GM12878 (cell line): Measurements from ENCODE around the gene TAF11. TPM values are rescaled to one million over a fixed set of nuclear protein-coding genes. Genes with fewer than 3 reads are reported as not detected.

Experiments
- ATAC-seq: fragments of 200-7000 bp; cut with Tn5 transposase; 3 replicates; pipeline ENCODE4 v1.9.1; 2020; ENCODE audit warnings: mild to moderate bottlenecking, moderate library complexity
- BruUV-seq: library from RNA; stranded (reverse); fragments of 400-500 nt; replicated peaks from 2 replicates; lab custom pipeline; 2021; lab: Mats Ljungman, UMichigan
- CTCF ChIA-PET: fragments of 300-600 bp; sonication (Branson Sonifier 250); formaldehyde crosslinking; extraction: SDS; loops from one replicate; lab custom pipeline; 2021; ENCODE audit warnings: inconsistent platforms; lab: Yijun Ruan, JAX
- POLR2A ChIA-PET: fragments of 350-600 bp; formaldehyde crosslinking; extraction: SDS; loops from one replicate; lab custom pipeline; 2021; ENCODE audit warnings: inconsistent platforms; lab: Charles Lee
- RAD21 ChIA-PET: fragments of 300-600 bp; sonication (Branson Sonifier 250); formaldehyde crosslinking; loops from one replicate; lab custom pipeline; 2023; ENCODE audit warnings: antibody characterized with exemption; ENCODE audit not compliant: unreplicated experiment; lab: Charles Lee
- SMC1A ChIA-PET: fragments of 300-600 bp; sonication (Branson Sonifier 250); formaldehyde crosslinking; loops from one replicate; lab custom pipeline; 2023; ENCODE audit not compliant: unreplicated experiment, uncharacterized antibody; lab: Charles Lee
- DNase-seq: peaks from one replicate; pipeline ENCODE4 v3.0.0-alpha.2; 2011; ENCODE audit warnings: low read depth, low spot score
- FAIRE-seq: peaks from 3 replicates; lab custom pipeline; 2011; peaks lifted over from hg19 to GRCh38; lab: Jason Lieb, UNC
- H2AFZ ChIP-seq: 2 replicates; pipeline ENCODE4 v1.6.0; 2011; ENCODE audit warnings: low read depth, low read length, control low read depth; ENCODE audit not compliant: control insufficient read depth
- H3K27ac ChIP-seq: 2 replicates; pipeline ENCODE4 v1.5.1; 2011; ENCODE audit warnings: control low read depth; ENCODE audit not compliant: control insufficient read depth, insufficient read depth
- H3K27me3 ChIP-seq, 2 experiments: replicated peaks in 1 of 2; 2 replicates each; pipeline versions ENCODE4 v1.6.0 to v1.6.1; 2011; ENCODE audit warnings: low read length in 1 of 2; ENCODE audit not compliant: control insufficient read depth in 2 of 2, insufficient read depth in 2 of 2
- H3K36me3 ChIP-seq, 2 experiments: 2 replicates each; pipeline ENCODE4 v1.5.1; 2011; ENCODE audit warnings: low read length in 1 of 2; ENCODE audit not compliant: control insufficient read depth in 2 of 2, insufficient read depth in 2 of 2
- H3K4me1 ChIP-seq: 2 replicates; pipeline ENCODE4 v1.6.1; 2011; ENCODE audit warnings: mild to moderate bottlenecking, low read length, moderate library complexity, mixed read lengths; ENCODE audit not compliant: control insufficient read depth, insufficient read depth
- H3K4me2 ChIP-seq: 2 replicates; pipeline ENCODE4 v1.6.0; 2011; ENCODE audit warnings: control low read depth; ENCODE audit not compliant: control insufficient read depth, insufficient read depth
- H3K4me3 ChIP-seq: fragments of 200-600 bp; sonication (generic); 2 replicates; pipeline ENCODE4 v1.5.1; 2016
- H3K79me2 ChIP-seq: 2 replicates; pipeline ENCODE4 v1.6.0; 2011; ENCODE audit warnings: low read length; ENCODE audit not compliant: control insufficient read depth, insufficient read depth
- H3K9ac ChIP-seq: 2 replicates; pipeline ENCODE4 v1.8.0; 2011; ENCODE audit warnings: low read length, control low read depth, mixed read lengths; ENCODE audit not compliant: control insufficient read depth, insufficient read depth
- H3K9me3 ChIP-seq: replicated peaks from 3 replicates; pipeline ENCODE4 v1.5.1; 2011; ENCODE audit warnings: mild to moderate bottlenecking, low read length; ENCODE audit not compliant: control insufficient read depth, insufficient read depth
- H4K20me1 ChIP-seq: 2 replicates; pipeline ENCODE4 v1.6.0; 2011; ENCODE audit not compliant: control insufficient read depth, insufficient read depth
- CHD1 ChIP-seq: IDR thresholded peaks from 2 replicates; pipeline ENCODE4 v1.6.1; 2012; ENCODE audit warnings: low read depth, low read length, improper control_type of control experiment
- CHD2 ChIP-seq: IDR thresholded peaks from 2 replicates; pipeline ENCODE4 v1.6.1; 2011; ENCODE audit warnings: low read depth, low read length, improper control_type of control experiment, borderline replicate concordance
- ETV6 ChIP-seq, 2 experiments: fragments of 450-650 bp in 1 of 2; IDR thresholded peaks in 1 of 2; conservative IDR thresholded peaks in 1 of 2; 2 replicates each; pipeline ENCODE4 v1.6.1; 2014; ENCODE audit warnings: antibody characterized with exemption in 1 of 2, borderline replicate concordance in 1 of 2, low read depth in 1 of 2, mild to moderate bottlenecking in 1 of 2, moderate library complexity in 1 of 2
- EZH2 ChIP-seq: IDR thresholded peaks from 2 replicates; pipeline ENCODE4 v1.6.1; 2012; ENCODE audit warnings: low read depth, mild to moderate bottlenecking, control low read depth, inconsistent platforms, low read length, borderline replicate concordance; ENCODE audit not compliant: control insufficient read depth
- HCFC1 ChIP-seq: fragments of 150-350 bp; IDR thresholded peaks from 2 replicates; pipeline ENCODE4 v1.6.1; 2014; ENCODE audit warnings: low read length
- KLF5 ChIP-seq: fragments of 450-650 bp; IDR thresholded peaks from 2 replicates; pipeline ENCODE4 v1.6.1; 2014; ENCODE audit warnings: mild to moderate bottlenecking; ENCODE audit not compliant: partially characterized antibody
- NR2C2 ChIP-seq: IDR thresholded peaks from 2 replicates; pipeline ENCODE4 v1.6.1; 2011; ENCODE audit warnings: borderline replicate concordance, low read depth; ENCODE audit not compliant: control insufficient read depth, insufficient read length
- SP1 ChIP-seq: IDR thresholded peaks from one replicate; pipeline ENCODE4 v1.6.1; 2011; ENCODE audit warnings: low read depth, low read length
- YY1 ChIP-seq: IDR thresholded peaks from 2 replicates; pipeline ENCODE4 v1.6.1; 2011; ENCODE audit warnings: low read depth, mild to moderate bottlenecking, low read length
- ZNF24 ChIP-seq: fragments of 450-650 bp; IDR thresholded peaks from 2 replicates; pipeline ENCODE4 v1.6.1; 2017; ENCODE audit warnings: antibody characterized with exemption, mild to moderate bottlenecking
- WGBS: methylation state at CpG from one replicate; pipeline ENCODE4 v1.1.6; 2016; ENCODE audit warnings: low lambda C conversion rate; ENCODE audit not compliant: insufficient replicate concordance, insufficient coverage; ENCODE audit errors: missing lambda C conversion rate; 5-methylcytosine and 5-hydroxymethylcytosine counted together
- in situ Hi-C: fragments of 300-500 bp; cut with MboI; formaldehyde crosslinking; loops from 9 replicates; pipeline ENCODE4 v1.14.3; 2018; ENCODE audit warnings: mixed read lengths
- intact Hi-C: fragments of 100-400 bp; cut with micrococcal nuclease; formaldehyde crosslinking; loops from one replicate; pipeline ENCODE4 v1.14.2; 2022; ENCODE audit not compliant: unreplicated experiment
- polyA plus RNA-seq, 11 experiments: library from polyadenylated mRNA; depleted of rRNA in 4 of 11; unstranded in 6 of 11; stranded (reverse) in 5 of 11; fragments of >200 nt; fragmentation: Nextera tagmentation in 4 of 11; fragmentation: Illumina TruSeq in 1 of 11; extraction: Ambion mirVana in 4 of 11; extraction: Trizol in 1 of 11; gene quantifications; 1 replicate in 1 of 11; 2 replicates in 10 of 11; pipeline versions ENCODE4 v1.2.1 to v1.2.3, GENCODE V29; 2011 to 2016; ENCODE audit warnings: inconsistent platforms in 2 of 11, missing spikeins in 2 of 11, low read depth in 1 of 11
- total RNA-seq, 4 experiments: library from RNA; depleted of rRNA in 3 of 4; stranded (reverse); fragments of >200 nt in 3 of 4; fragmentation: Illumina TruSeq in 1 of 4; extraction: Trizol in 1 of 4; gene quantifications; 2 replicates each; pipeline versions ENCODE4 v1.2.1 to v1.2.3, GENCODE V29; 2013 to 2021
- TF ChIP-seq, protein P1 (sequence below): fragments of 450-650 bp; IDR thresholded peaks from 2 replicates; pipeline ENCODE4 v1.6.1; 2018; ENCODE audit warnings: mild to moderate bottlenecking, low read depth, moderate library complexity; ENCODE audit not compliant: partially characterized antibody
- TF ChIP-seq, protein P2 (sequence below), 3 experiments: IDR thresholded peaks in 2 of 3; conservative IDR thresholded peaks in 1 of 3; 2 replicates each; pipeline ENCODE4 v1.5.1; 2011; ENCODE audit warnings: low read depth in 3 of 3, low read length in 3 of 3, mild to moderate bottlenecking in 3 of 3, control low read depth in 2 of 3, moderate library complexity in 2 of 3, inconsistent platforms in 1 of 3, mixed read lengths in 1 of 3; ENCODE audit not compliant: control insufficient read depth in 2 of 3, insufficient read depth in 1 of 3; ENCODE audit errors: extremely low read depth in 1 of 3
- TF ChIP-seq, protein P3 (sequence below): fragments of 450-650 bp; formaldehyde crosslinking; IDR thresholded peaks from 2 replicates; pipeline ENCODE4 v1.4.0; 2020; ENCODE audit warnings: mild to moderate bottlenecking, moderate library complexity

Gene TAF11
- total and polyA plus RNA-seq, 10 of the 15 experiments (the other 5 are each of a cell fraction or from before 2014, with no cell fraction given), result 24.6 to 59.2 (median 32.0) TPM

DNA sequence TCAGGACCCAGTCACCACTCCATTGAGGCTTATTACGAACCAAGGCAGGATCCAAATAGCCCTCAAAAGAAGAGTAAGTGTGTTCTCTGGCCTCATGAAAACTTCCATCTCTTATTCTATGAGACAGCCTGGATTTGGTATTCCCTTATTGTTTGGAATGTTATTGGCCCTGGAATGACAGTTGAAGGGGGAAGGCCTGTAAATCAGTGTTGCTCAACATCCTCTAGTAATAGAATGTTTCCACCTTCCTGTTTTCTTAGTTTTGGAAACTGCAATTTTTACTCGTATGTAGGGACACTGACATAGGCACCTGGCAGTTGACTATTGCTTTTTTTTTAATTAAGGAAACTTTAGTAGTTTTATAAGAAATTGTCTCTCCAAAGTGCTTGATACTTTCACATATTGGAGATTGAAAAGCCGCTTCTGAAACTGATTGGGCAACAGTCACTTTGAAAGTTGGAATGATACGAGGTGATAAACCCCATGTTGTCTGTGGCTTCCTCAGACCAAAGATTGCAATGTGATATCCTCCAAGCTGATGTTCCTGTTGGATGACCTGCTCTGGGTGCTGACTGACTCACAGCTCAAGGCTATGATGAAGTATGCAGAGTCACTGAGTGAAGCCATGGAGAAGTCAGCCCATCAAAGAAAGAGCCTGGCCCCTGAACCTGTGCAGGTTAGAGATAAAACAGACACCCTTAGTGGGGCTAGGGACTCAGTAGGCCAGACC is 52.9 kb downstream of the TAF11 start:
- SMC1A ChIA-PET, result no interaction called here
- in situ Hi-C loops (no loop called here), intact Hi-C loops (no loop called here)
- H2AFZ ChIP-seq, result no peak overlapping the region
- no TSS peak for BruUV-seq
- H3K4me3 ChIP-seq, result no peak overlapping the region
- ATAC-seq, result no peak
- H4K20me1 ChIP-seq, result no peaks in the 10 kb centered on the region
- RAD21 ChIA-PET, result interaction anchor here (0.5 kb wide), 1 partner anchor 671 kb away, joined by 3 read pairs; no protein-coding TSS in a partner anchor
- no peak overlapping the region for H3K9ac ChIP-seq
- H3K9me3 ChIP-seq, result no peaks in the 10 kb centered on the region
- no peak overlapping the region for H3K4me2 ChIP-seq
- H3K4me1 ChIP-seq, result no peaks in the 10 kb centered on the region
- no peaks in the 10 kb centered on the region for H3K27me3 ChIP-seq
- 99% methylated on average over 4 of the region's 4 CpGs for WGBS
- peaks cover 11 to 18% of the 10 kb centered on the region in 2 experiments for H3K36me3 ChIP-seq
- CTCF ChIA-PET, result interaction anchor here (1.0 kb wide), 1 partner anchor 69 kb away, joined by 3 read pairs; no protein-coding TSS in a partner anchor
- no peak overlapping the region for H3K27ac ChIP-seq
- FAIRE-seq, result no peak
- no peak for DNase-seq
- H3K79me2 ChIP-seq, result no peaks in the 10 kb centered on the region
- TF ChIP-seq, protein P1, sequence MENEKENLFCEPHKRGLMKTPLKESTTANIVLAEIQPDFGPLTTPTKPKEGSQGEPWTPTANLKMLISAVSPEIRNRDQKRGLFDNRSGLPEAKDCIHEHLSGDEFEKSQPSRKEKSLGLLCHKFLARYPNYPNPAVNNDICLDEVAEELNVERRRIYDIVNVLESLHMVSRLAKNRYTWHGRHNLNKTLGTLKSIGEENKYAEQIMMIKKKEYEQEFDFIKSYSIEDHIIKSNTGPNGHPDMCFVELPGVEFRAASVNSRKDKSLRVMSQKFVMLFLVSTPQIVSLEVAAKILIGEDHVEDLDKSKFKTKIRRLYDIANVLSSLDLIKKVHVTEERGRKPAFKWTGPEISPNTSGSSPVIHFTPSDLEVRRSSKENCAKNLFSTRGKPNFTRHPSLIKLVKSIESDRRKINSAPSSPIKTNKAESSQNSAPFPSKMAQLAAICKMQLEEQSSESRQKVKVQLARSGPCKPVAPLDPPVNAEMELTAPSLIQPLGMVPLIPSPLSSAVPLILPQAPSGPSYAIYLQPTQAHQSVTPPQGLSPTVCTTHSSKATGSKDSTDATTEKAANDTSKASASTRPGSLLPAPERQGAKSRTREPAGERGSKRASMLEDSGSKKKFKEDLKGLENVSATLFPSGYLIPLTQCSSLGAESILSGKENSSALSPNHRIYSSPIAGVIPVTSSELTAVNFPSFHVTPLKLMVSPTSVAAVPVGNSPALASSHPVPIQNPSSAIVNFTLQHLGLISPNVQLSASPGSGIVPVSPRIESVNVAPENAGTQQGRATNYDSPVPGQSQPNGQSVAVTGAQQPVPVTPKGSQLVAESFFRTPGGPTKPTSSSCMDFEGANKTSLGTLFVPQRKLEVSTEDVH, result no peak
- TF ChIP-seq KLF5 (no peak), ETV6 (conservative IDR thresholded peaks at IDR 0.05 in 1 of 2, IDR thresholded peaks at IDR 0.05 in 1 of 2; ENCODE audit: borderline replicate concordance in 1 of 2, low read depth in 1 of 2) (no peak), YY1 (no peak), NR2C2 (no peak), HCFC1 (no peak), ZNF24 (no peak), SP1 (no peak), CHD2 (no peak), CHD1 (no peak), EZH2 (no peak)
- TF ChIP-seq, protein P2, sequence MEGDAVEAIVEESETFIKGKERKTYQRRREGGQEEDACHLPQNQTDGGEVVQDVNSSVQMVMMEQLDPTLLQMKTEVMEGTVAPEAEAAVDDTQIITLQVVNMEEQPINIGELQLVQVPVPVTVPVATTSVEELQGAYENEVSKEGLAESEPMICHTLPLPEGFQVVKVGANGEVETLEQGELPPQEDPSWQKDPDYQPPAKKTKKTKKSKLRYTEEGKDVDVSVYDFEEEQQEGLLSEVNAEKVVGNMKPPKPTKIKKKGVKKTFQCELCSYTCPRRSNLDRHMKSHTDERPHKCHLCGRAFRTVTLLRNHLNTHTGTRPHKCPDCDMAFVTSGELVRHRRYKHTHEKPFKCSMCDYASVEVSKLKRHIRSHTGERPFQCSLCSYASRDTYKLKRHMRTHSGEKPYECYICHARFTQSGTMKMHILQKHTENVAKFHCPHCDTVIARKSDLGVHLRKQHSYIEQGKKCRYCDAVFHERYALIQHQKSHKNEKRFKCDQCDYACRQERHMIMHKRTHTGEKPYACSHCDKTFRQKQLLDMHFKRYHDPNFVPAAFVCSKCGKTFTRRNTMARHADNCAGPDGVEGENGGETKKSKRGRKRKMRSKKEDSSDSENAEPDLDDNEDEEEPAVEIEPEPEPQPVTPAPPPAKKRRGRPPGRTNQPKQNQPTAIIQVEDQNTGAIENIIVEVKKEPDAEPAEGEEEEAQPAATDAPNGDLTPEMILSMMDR (IDR thresholded peaks at IDR 0.05 in 2 of 3, conservative IDR thresholded peaks at IDR 0.05 in 1 of 3; ENCODE audit: control insufficient read depth in 2 of 3, extremely low read depth in 1 of 3, insufficient read depth in 1 of 3, low read depth in 3 of 3, low read length in 3 of 3), result no peak
- TF ChIP-seq, protein P3, sequence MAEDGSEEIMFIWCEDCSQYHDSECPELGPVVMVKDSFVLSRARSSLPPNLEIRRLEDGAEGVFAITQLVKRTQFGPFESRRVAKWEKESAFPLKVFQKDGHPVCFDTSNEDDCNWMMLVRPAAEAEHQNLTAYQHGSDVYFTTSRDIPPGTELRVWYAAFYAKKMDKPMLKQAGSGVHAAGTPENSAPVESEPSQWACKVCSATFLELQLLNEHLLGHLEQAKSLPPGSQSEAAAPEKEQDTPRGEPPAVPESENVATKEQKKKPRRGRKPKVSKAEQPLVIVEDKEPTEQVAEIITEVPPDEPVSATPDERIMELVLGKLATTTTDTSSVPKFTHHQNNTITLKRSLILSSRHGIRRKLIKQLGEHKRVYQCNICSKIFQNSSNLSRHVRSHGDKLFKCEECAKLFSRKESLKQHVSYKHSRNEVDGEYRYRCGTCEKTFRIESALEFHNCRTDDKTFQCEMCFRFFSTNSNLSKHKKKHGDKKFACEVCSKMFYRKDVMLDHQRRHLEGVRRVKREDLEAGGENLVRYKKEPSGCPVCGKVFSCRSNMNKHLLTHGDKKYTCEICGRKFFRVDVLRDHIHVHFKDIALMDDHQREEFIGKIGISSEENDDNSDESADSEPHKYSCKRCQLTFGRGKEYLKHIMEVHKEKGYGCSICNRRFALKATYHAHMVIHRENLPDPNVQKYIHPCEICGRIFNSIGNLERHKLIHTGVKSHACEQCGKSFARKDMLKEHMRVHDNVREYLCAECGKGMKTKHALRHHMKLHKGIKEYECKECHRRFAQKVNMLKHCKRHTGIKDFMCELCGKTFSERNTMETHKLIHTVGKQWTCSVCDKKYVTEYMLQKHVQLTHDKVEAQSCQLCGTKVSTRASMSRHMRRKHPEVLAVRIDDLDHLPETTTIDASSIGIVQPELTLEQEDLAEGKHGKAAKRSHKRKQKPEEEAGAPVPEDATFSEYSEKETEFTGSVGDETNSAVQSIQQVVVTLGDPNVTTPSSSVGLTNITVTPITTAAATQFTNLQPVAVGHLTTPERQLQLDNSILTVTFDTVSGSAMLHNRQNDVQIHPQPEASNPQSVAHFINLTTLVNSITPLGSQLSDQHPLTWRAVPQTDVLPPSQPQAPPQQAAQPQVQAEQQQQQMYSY (CRISPR knock-in tag), result no peak
- POLR2A ChIA-PET, result interaction anchor here (0.5 kb wide), 1 partner anchor 11 kb away, joined by 3 read pairs; no protein-coding TSS in a partner anchor
